GM21737 (cell line): ENCODE measurements around the gene DOC2A.
A peak's percentile ranks its signal among the peaks of the same experiment; 100 is the strongest.
"Not testable (repeated sequence)": the region's sequence is repeated elsewhere in the genome, so short reads cannot be mapped to it uniquely, and the experiment has no call there.

ENCODE experiments used
- ATAC-seq: cut with Tn5 transposase; IDR thresholded peaks from one replicate; pipeline ENCODE4 v1.9.1; 2021; ENCODE audit warnings: mild to moderate bottlenecking, moderate library complexity; ENCODE audit not compliant: unreplicated experiment

Gene DOC2A

DNA sequence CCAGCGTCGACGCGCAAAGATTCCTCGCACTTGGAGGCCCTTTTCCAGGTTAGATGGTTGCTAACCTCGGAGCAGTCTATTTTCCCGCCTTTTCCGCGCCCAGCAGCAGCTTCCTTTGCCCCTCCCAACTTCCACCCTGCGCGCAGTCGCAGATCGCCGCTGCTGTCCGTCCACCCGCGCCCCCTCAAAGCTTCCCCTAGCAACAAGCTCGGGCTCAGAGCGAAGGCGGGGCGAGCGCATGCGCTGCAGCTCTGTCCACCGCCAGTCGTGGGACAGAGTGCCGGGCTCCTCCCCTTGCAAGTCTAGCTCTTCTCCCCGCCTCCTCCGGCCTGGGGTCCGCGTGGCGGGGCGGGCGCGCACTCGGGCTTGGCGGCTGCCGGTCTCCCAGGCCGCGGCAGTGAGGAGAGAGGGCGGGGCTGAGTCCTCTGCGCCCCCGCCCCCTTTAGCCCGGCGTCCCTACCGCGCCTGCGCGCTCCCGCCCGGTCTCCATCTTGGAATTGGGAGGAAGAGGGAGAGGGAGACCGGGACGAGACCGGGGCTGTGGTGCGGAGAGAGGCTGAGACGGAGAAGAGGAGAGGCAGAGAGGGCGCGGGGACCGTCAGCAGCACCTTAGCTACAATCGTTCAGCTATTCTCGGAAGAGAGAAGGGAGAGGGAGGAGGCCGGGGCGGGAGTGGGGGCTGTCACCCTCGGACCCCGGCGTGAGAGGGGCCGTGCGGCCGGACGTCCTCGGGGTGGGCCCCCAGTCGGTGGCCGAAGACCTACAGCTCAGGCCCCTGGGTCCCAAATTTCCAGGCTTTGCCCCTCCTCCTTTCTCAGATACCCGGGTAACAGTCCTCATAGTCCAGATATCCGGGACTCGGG, 37.2 kb downstream of the DOC2A start, which contains the start of gene TAOK2:
Gene TAOK2, plus strand, starts transcription at position 485 of the 863 bp plus-strand sequence. CDS start 3,905 bp downstream, outside the sequence.
- peak; percentile 94 for ATAC-seq

DNA sequence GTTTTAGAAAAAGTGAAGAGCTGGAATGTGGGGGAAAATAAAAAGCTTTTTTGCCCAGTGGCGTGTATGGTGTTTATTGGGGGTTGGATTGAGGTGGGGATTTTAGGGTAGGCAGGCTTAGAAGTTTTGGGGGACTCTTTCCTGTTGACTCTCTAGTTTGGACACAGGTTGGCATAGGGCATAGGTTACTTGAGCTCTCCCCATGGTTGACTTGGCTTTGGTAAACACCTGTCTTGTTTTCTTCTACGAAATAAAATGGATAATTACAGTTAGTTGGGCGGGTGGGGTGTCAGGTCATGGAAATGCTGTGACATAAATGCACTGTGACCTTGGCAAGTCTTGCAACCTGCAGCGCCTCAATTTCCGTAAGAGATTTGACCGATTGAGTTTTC, 37.8 kb downstream of the DOC2A start:
- no peak for ATAC-seq

DNA sequence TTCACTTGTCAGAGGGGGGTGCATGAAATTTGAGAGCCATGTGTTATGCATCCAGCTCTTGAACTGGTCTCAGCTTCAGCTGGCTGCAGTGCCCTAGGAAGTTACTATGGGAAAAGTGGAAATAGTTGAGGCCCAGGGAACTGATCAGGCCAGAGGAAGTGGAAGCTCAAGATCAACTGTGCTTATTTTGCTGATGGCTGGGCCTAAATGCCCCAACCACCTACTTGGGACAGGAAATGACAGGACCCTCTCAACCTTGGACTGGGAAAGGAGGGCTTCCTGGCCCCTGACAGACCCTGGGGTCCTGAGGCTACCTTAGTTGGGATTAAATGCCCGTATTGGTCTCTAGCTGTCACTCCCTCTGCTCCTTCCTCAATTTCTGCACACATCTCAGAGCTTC, 38.3 kb downstream of the DOC2A start:
- ATAC-seq = no peak

GRCh38 chr16:29971304-29971703, 39.5 kb downstream of the DOC2A start:
- no peak for ATAC-seq

DNA sequence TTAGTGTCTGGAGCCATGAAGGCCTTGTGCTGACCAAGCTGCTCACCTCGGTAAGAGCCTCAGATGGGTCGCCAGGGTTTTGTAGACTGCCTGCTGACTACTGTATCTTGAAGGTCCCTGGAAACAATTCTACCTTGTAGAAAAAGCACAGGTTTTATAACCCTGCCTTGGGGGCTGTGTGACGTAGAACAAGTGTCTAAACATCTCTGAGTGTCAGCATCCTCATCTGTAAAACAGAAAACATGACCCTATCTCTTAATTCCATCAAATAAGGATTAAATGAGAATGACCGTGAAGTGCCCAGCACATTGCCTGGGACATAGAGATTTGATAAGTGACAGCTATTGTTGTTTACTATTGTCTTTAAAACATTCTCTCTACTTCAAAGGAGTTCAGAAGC, 42.6 kb downstream of the DOC2A start:
- no peak for ATAC-seq

GRCh38 chr16:29963021-29963743, 47.6 kb downstream of the DOC2A start:
- ATAC-seq = no peak

GRCh38 chr16:29962344-29962994, 48.4 kb downstream of the DOC2A start:
- ATAC-seq = no peak

GRCh38 chr16:29961479-29962343, 49.1 kb downstream of the DOC2A start, which contains the start of gene TMEM219:
Gene TMEM219 (plus strand): TSS chr16:29962079. CDS start chr16:29963144, 1,065 bp downstream.
- peak; percentile 89 for ATAC-seq

GRCh38 chr16:29961127-29961478, 49.7 kb downstream of the DOC2A start:
- no peak for ATAC-seq

DNA sequence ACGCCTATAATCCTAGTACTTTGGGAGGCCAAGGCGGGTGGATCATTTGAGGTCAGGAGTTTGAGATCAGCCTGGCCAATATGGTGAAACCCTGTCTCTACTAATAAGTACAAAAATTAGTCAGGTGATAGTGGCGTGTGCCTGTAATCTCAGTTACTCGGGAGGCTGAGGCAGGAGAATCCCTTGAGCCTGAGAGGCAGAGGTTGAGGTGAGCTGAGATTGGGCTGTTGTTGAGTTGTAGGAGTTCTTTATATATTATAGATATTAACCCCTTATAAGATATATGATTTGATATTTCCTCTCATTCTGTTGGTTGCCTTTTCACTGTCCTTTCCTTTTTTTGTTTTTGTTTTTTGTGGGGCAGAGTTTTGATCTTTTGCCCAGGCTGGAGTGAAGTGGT, 51.0 kb downstream of the DOC2A start:
- ATAC-seq = not testable (repeated sequence)

GRCh38 chr16:29959293-29959692, 51.5 kb downstream of the DOC2A start:
- no peak for ATAC-seq

- ATAC-seq = no peak
Measured at GRCh38 chr16:29958756-29959155, 52.1 kb downstream of the DOC2A start.
